Measurements from ENCODE around the gene TEAD1.
A peak's percentile ranks its signal among the peaks of the same experiment; 100 is the strongest.

The TEAD1 gene

DNA sequence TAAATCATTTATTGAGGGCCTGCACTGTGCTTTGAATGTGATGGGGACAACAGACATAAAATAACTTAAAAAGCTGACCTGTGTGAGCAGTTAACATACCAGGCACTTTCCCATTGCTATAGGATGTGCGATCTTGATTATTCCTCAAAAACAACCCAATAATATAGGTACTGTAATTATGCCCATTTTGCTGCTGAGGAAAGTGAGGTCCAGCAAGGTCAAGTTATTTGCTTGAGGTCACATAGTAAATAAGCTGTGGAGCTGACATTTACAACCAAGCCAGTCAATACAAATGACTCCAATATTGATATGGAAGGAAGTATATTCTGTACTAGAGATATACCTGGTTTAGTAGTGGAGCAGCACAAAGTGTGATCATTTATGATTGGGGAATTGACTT lies 96.2 kb downstream of the TEAD1 start:
- Histone ChIP-seq H3K4me3 (no peak overlapping the region), H3K27ac (peak overlapping the region in 4 of 21 experiments; percentile 2 to 52 (median 32))

- Histone ChIP-seq H3K27ac (peak overlapping the region in 7 of 21 experiments; percentile 2 to 37 (median 23)), H3K4me3 (no peak overlapping the region)
Measured at GRCh38 chr11:12770966-12771597, 96.9 kb downstream of the TEAD1 start.

- Histone ChIP-seq H3K27ac (peak overlapping the region in 5 of 21 experiments; percentile 2 to 37 (median 23)), H3K4me3 (no peak overlapping the region)
Measured at GRCh38 chr11:12771875-12772274, 97.7 kb downstream of the TEAD1 start.

DNA sequence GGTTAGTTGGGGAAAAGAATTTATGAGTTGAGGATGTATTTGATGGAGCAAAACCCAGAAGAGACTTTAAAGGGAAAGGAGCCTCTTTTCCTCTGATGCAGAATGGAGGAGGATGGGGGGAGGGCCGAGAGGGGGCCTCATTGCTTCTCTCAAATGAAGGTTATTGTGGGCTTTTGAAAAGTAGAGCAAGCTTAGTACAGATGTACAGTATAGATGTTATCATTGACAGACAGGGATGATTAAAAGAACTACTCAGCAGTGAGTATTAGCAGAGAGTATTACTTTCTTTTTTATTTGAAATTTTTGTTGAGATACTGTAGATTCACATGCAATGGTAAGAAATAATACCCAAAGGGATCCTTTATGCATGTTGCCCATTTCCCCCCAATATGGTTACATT lies 98.1 kb downstream of the TEAD1 start:
- H3K27ac ChIP-seq = no peak overlapping the region
- no peak overlapping the region for H3K4me3 ChIP-seq

DNA sequence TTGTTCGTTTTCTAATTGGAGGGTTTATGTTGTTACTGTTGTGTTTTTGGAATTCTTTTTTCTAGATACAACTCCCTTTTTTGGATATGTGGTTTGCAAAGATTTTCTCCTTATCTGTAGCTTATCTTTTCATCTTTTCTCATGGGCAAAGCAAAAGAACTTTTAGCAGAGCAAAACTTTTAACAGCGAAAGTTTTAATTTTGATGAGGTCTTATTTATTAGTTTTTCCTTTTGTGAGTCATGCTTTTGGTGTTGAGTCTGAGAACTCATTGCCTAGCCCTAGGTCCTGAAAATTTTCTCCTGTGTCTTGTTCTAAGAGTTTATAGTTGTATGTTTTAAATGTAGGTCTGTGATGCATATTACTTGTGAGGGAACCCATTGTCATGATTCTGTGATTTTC lies 99.4 kb downstream of the TEAD1 start:
- no peak overlapping the region for H3K4me3 ChIP-seq
- H3K27ac ChIP-seq = no peak overlapping the region

DNA sequence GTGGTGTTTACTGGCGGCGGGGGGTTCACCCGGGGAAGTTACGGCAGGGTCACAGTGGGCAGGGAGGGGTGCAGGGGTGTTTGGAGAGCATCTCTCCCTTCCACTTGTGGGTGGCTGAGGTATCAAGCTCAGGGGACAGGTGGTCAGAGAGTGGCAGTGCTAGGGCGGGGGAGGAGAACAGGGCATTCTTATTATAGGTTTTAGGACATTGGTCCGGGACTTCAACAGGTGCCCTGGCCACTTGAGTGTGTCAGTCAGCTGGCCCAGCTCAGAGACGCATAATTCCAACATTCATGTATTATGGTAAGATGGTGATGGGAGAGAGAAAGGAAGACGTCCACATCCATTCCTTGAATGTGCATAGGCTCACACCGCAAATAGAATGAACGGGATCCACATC lies 101.7 kb downstream of the TEAD1 start:
- Histone ChIP-seq H3K4me3 (no peak overlapping the region), H3K27ac (no peak overlapping the region)

- Histone ChIP-seq H3K4me3 (no peak overlapping the region), H3K27ac (no peak overlapping the region)
Measured at GRCh38 chr11:12777208-12777874, 103.1 kb downstream of the TEAD1 start.

DNA sequence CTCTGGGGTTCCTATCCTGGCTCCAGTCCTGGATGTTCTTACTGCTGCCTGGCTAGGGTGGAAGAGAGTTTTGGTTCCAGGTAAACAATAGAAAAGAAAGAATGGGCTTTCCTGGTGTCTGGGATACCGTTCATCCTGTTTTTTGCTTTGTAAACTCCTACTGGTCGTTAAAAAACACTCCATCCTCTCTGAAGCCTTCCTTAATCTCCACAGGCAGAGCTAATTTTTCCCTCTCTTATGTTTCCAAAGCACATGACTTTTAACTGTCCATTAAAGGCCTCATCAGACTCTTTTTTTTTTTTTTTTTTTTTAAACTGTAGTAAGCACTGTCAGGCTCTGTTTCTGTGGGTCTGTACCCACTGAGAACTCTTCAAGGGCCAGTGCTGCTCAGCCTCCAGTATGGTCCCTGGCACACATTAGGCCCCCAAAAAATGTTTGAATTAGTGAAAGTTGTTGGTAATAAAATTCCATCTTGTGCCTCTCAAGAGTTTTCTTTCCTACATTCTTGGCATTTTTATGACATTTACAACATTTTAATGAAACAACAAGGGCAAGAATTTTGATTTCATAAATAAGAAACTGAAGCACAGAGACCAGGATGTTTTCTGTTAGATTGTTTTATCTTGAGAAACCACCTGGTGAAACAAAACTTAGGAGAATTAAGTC lies 104.2 kb downstream of the TEAD1 start:
- Histone ChIP-seq H3K4me3 (no peak overlapping the region), H3K27ac (no peak overlapping the region)

GRCh38 chr11:12783765-12784164 lies 109.5 kb downstream of the TEAD1 start:
- H3K4me3 ChIP-seq = no peak overlapping the region

GRCh38 chr11:12784445-12784844 lies 110.2 kb downstream of the TEAD1 start:
- Histone ChIP-seq H3K27ac (no peak overlapping the region), H3K4me3 (no peak overlapping the region)

More at GRCh38 chr11:12783765-12784164, 109.5 kb downstream of the TEAD1 start:
- H3K27ac ChIP-seq = no peak overlapping the region

GRCh38 chr11:12784987-12785386 lies 110.8 kb downstream of the TEAD1 start:
- Histone ChIP-seq H3K4me3 (no peak overlapping the region), H3K27ac (no peak overlapping the region)

DNA sequence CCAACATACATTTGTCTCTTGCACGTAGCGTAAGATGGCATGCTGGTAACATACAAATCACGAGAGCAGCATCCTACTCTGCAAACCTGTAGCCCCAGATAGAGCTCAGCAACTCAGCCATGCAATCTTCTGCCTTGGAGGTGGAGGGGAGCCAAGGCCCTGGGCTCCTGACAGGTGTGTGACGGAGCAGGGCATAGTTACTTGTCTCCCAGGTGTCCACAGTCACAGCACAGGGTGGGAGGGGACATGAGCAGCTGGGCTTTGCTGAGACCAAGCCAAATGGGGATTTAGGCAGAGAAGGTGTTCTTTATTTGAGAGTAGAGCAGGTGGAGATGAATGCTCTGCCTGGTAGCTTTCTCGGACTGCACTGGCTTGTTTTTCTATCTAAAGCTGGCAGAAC lies 111.7 kb downstream of the TEAD1 start:
- no peak overlapping the region for H3K4me3 ChIP-seq
- no peak overlapping the region for H3K27ac ChIP-seq

- no peak overlapping the region for H3K4me3 ChIP-seq
- no peak overlapping the region for H3K27ac ChIP-seq
Measured at GRCh38 chr11:12786450-12786849, 112.2 kb downstream of the TEAD1 start.

DNA sequence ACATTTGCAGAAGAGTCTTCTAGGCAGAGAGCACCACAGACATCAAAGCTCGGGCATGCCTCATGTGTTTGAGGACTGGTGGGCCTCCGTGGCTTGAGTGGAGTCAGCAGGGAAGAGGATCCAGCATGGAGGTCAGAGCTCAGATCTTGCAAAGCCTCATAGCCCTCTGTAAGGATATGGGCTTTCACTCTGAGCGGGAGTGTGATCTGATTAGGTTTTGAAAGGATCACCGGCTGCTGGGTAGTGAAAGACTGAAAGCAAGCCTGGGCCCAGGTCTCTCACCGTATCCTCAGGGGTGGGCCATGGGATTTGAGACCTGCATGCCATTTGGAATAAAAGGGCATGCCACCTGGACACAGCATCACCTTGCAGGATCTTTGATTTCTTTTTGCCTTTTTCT lies 112.7 kb downstream of the TEAD1 start:
- no peak overlapping the region for H3K4me3 ChIP-seq
- no peak overlapping the region for H3K27ac ChIP-seq

GRCh38 chr11:12787847-12788246 lies 113.6 kb downstream of the TEAD1 start:
- Histone ChIP-seq H3K27ac (peak overlapping the region in 1 of 21 experiments; percentile 21), H3K4me3 (no peak overlapping the region)

- Histone ChIP-seq H3K27ac (no peak overlapping the region), H3K4me3 (no peak overlapping the region)
Measured at GRCh38 chr11:12789054-12789453, 114.8 kb downstream of the TEAD1 start.

GRCh38 chr11:12789596-12790215 lies 115.5 kb downstream of the TEAD1 start:
- Histone ChIP-seq H3K27ac (no peak overlapping the region), H3K4me3 (no peak overlapping the region)

GRCh38 chr11:12790861-12791616 lies 116.8 kb downstream of the TEAD1 start:
- Histone ChIP-seq H3K4me3 (no peak overlapping the region), H3K27ac (no peak overlapping the region)

GRCh38 chr11:12792018-12792417 lies 117.8 kb downstream of the TEAD1 start:
- H3K4me3 ChIP-seq = no peak overlapping the region
- no peak overlapping the region for H3K27ac ChIP-seq

- no peak overlapping the region for H3K4me3 ChIP-seq
- H3K27ac ChIP-seq = no peak overlapping the region
Measured at GRCh38 chr11:12792590-12792989, 118.4 kb downstream of the TEAD1 start.
